Measurements from ENCODE around the gene FCGR3B.
"Not testable (repeated sequence)": the region's sequence is repeated elsewhere in the genome, so short reads cannot be mapped to it uniquely, and the experiment has no call there.

- not testable (repeated sequence) for TF ChIP-seq CTCF, POLR2A (IDR thresholded peaks at IDR 0.05)
Observed at GRCh38 chr1:161611866-161612321, 19.1 kb downstream of the FCGR3B start.

Measured in testis (tissue), 2 donors.